Esophagus squamous epithelium (tissue), 5 donors: ENCODE data around the gene BCL10. TPM values are rescaled to one million over a fixed set of nuclear protein-coding genes. Genes with fewer than 3 reads are reported as not detected.

Source experiments
- DNase-seq: peaks from one replicate; lab custom pipeline; 2025; lab: John Stamatoyannopoulos, UW
- H3K27ac ChIP-seq, 4 donors: fragments of 200-600 bp; sonication (generic); one replicate each; pipeline ENCODE4 v1.5.1; 2016 to 2019; ENCODE audit warnings: mild to moderate bottlenecking in 1 of 4
- H3K27me3 ChIP-seq, 4 donors: fragments of 200-600 bp; sonication (generic); 1 replicate in 3 of 4; 2 replicates in 1 of 4; pipeline versions ENCODE4 v1.5.1 to v1.6.0; 2017 to 2021; ENCODE audit warnings: antibody characterized with exemption in 1 of 4
- H3K36me3 ChIP-seq, 3 donors: fragments of 200-600 bp; sonication (generic); one replicate each; pipeline ENCODE4 v1.5.1; 2016 to 2019
- H3K4me1 ChIP-seq, 3 donors: fragments of 200-600 bp; sonication (generic); one replicate each; pipeline ENCODE4 v1.5.1; 2017 to 2019
- H3K4me3 ChIP-seq, 4 donors: fragments of 200-600 bp; sonication (generic); 1 replicate in 3 of 4; 2 replicates in 1 of 4; pipeline ENCODE4 v1.5.1; 2016 to 2019; ENCODE audit warnings: mild to moderate bottlenecking in 2 of 4, moderate library complexity in 1 of 4
- H3K9me3 ChIP-seq, 3 donors: fragments of 200-600 bp; sonication (generic); one replicate each; pipeline ENCODE4 v1.5.1; 2016 to 2019
- POLR2A ChIP-seq, 4 donors: fragments of 450-650 bp; IDR thresholded peaks; one replicate each; pipeline ENCODE4 v1.6.1; 2017; ENCODE audit warnings: antibody characterized with exemption in 4 of 4, mild to moderate bottlenecking in 4 of 4, moderate library complexity in 3 of 4
- WGBS, 2 donors: methylation state at CpG; one replicate each; pipeline ENCODE4 v1.1.5; 2018; 5-methylcytosine and 5-hydroxymethylcytosine counted together
- intact Hi-C: fragments of 100-400 bp; cut with DNase I; formaldehyde crosslinking; loops from one replicate; pipeline ENCODE4 v1.15.0; 2022
- small RNA-seq, 4 donors: library from RNA; depleted of rRNA; stranded (forward); fragments of <200 nt; gene quantifications; one replicate each; pipeline ENCODE3, GENCODE V24; 2016
- total RNA-seq, 4 donors: library from RNA; depleted of rRNA; stranded (reverse); fragments of >200 nt; gene quantifications; one replicate each; pipeline ENCODE4 v1.1.0, GENCODE V29; 2016
- TF ChIP-seq, protein P1 (sequence below), 6 experiments: fragments of 450-650 bp in 4 of 6; fragments of 200-600 bp in 2 of 6; sonication (generic) in 2 of 6; IDR thresholded peaks; one replicate each; pipeline ENCODE4 v1.5.1; 2016 to 2019; ENCODE audit warnings: antibody characterized with exemption in 6 of 6, mild to moderate bottlenecking in 4 of 6, moderate library complexity in 4 of 6
- donor health status: DM: yes; HTN: yes; CAD: no.

The BCL10 gene
- total RNA-seq, 4 donors from 2014 or later, result 24.4 to 42.3 (median 27.0) TPM

GRCh38 chr1:85220756-85221201 lies 55.7 kb downstream of the BCL10 start:
- no peaks in the 10 kb centered on the region for H3K36me3 ChIP-seq
- WGBS, 2 donors, result 20 to 23% methylated on average over 7 of the region's 7 CpGs
- H3K4me1 ChIP-seq, result peaks cover 14 to 46% (median 21%) of the 10 kb centered on the region in 3 donors
- TF ChIP-seq, protein P1, sequence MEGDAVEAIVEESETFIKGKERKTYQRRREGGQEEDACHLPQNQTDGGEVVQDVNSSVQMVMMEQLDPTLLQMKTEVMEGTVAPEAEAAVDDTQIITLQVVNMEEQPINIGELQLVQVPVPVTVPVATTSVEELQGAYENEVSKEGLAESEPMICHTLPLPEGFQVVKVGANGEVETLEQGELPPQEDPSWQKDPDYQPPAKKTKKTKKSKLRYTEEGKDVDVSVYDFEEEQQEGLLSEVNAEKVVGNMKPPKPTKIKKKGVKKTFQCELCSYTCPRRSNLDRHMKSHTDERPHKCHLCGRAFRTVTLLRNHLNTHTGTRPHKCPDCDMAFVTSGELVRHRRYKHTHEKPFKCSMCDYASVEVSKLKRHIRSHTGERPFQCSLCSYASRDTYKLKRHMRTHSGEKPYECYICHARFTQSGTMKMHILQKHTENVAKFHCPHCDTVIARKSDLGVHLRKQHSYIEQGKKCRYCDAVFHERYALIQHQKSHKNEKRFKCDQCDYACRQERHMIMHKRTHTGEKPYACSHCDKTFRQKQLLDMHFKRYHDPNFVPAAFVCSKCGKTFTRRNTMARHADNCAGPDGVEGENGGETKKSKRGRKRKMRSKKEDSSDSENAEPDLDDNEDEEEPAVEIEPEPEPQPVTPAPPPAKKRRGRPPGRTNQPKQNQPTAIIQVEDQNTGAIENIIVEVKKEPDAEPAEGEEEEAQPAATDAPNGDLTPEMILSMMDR (IDR thresholded peaks at IDR 0.05), result no peak
- intact Hi-C loops, result no loop called here
- H3K27ac ChIP-seq, result peak overlapping the region in 3 of 4 donors; percentile 5 to 20 (median 17)
- DNase-seq, result no peak
- H3K27me3 ChIP-seq, result no peaks in the 10 kb centered on the region
- no peak overlapping the region for H3K4me3 ChIP-seq
- no peaks in the 10 kb centered on the region for H3K9me3 ChIP-seq

DNA sequence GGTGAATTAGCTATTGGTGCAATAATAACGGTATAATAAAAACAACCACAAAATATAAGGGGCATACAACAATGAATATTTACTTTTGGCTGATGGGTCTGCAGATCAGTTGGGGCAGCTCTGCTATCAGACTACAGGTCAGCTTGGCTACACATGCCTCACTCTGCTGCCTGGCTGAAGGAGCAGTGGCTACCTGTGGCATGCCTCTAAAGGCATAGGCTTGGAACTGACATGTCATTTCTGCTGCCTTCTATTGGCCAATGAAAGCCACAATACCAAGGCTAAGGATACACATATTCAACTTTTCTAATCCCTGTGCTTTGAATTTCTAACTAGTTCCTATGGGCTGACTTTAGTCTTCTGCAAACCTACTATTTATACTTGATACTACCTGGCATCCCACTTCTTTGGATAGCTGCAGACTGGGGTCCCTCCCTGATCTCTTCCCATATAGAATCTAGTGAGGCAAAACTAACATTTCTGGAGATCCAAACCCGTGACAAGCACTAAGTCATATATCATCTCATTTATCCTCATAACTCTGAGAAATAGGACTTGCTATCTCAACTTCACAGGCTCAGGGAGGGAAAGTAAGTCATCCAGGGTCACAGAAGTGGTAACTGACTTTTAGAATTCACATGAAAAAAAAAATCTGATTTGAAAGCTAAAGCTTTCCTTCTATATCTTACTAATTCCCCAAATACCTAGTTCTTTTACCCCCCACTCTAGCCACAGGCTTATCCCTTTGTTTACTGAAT lies 56.4 kb downstream of the BCL10 start:
- H3K27ac ChIP-seq, result peak overlapping the region in 2 of 4 donors; percentile 5 to 20
- H3K36me3 ChIP-seq, result no peaks in the 10 kb centered on the region
- WGBS, 2 donors, result 81 to 82% methylated on average over 2 of the region's 2 CpGs
- no peak for DNase-seq
- H3K9me3 ChIP-seq, result no peaks in the 10 kb centered on the region
- peaks cover 0 to 3% (median 0%) of the 10 kb centered on the region in 4 donors for H3K27me3 ChIP-seq
- intact Hi-C loops, result no loop called here
- no peak overlapping the region for H3K4me3 ChIP-seq
- TF ChIP-seq, protein P1 (IDR thresholded peaks at IDR 0.05), result no peak
- TF ChIP-seq POLR2A (IDR thresholded peaks at IDR 0.05), result no peak
- H3K4me1 ChIP-seq, result peaks cover 9 to 43% (median 16%) of the 10 kb centered on the region in 3 donors

- no peak for DNase-seq
- intact Hi-C loops, result no loop called here
- no peaks in the 10 kb centered on the region for H3K36me3 ChIP-seq
- no peaks in the 10 kb centered on the region for H3K9me3 ChIP-seq
- TF ChIP-seq POLR2A (IDR thresholded peaks at IDR 0.05), result no peak
- TF ChIP-seq, protein P1 (IDR thresholded peaks at IDR 0.05), result no peak
- H3K27me3 ChIP-seq, result peaks cover 0 to 3% (median 0%) of the 10 kb centered on the region in 4 donors
- no peak overlapping the region for H3K27ac ChIP-seq
- H3K4me1 ChIP-seq, result peaks cover 4 to 44% (median 7%) of the 10 kb centered on the region in 3 donors
- no peak overlapping the region for H3K4me3 ChIP-seq
Observed at GRCh38 chr1:85216697-85217096, 59.7 kb downstream of the BCL10 start.

Small RNAs within 50 kb of the gene (small RNA-seq; reads per million reads assigned to genes)
- 0 reads per million in 4 donors for gene RF00019

Other genes with a start within 250 kb of the BCL10 start
- gene MCOLN3, start 228.1 kb downstream of the BCL10 start, total RNA-seq, result 1 to 10 TPM in 1 of 4 donors, under 1 TPM in 2, not detected in 1; 0.32 to 2.3 (median 0.61) TPM
- gene SYDE2, start 75.6 kb downstream of the BCL10 start, total RNA-seq, result 10 to 100 TPM in 1 of 4 donors, 1 to 10 TPM in 3; 2.8 to 10.9 (median 4.4) TPM
- 10 to 100 TPM in 3 of 4 donors, 1 to 10 TPM in 1; 9.1 to 15.2 (median 12.2) TPM for gene C1orf52, start 17.0 kb downstream of the BCL10 start, total RNA-seq
- 10 to 100 TPM in 2 of 4 donors, 1 to 10 TPM in 2; 6.1 to 13.8 (median 11.5) TPM for gene DDAH1, start 188.5 kb upstream of the BCL10 start, total RNA-seq